Measurements from ENCODE around the gene SKA2. TPM values are rescaled to one million over a fixed set of nuclear protein-coding genes. Genes with fewer than 3 reads are reported as not detected.

SKA2 gene
- total and polyA plus RNA-seq, 2 donors (not counting 1 experiment from before 2014, with no cell fraction given): 2.9 to 10.3 TPM

DNA sequence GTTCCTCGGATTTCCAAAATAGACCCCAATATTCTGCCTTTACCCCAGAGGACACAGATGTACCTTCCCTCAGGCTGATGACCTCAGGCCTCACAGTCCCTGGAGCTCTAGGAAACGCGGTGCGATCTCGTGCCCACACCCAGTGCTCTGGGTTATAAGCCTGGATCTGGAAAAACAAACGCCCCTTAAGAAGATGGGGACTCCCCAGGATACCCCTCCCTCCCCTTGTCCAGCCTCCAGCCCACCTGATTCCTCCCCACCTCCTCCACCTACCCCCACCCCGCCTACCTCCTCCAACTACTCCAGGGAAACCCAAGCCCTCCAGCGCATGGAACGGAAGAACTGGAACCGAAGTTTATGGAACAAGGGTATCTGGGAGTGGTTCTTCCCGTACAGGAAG is 19.7 kb upstream of the SKA2 start:
- Mint-ChIP-seq H3K4me3 (no peak overlapping the region), H3K27ac (no peak overlapping the region), H3K9me3 (ENCODE audit: insufficient read depth) (no peaks in the 10 kb centered on the region), H3K27me3 (no peaks in the 10 kb centered on the region), H3K4me1 (peaks cover 2% of the 10 kb centered on the region)
- peaks cover 0 to 7% (median 0%) of the 10 kb centered on the region in 3 donors for H3K9me3 ChIP-seq (ENCODE audit: control extremely low read depth in 1 of 3, control insufficient read depth in 2 of 3, insufficient read depth in 1 of 3, low read length in 2 of 3)
- POLR2A ChIA-PET: no interaction called here
- no peak for TF ChIP-seq EZH2 (IDR thresholded peaks at IDR 0.05; ENCODE audit: borderline replicate concordance, insufficient read depth, low read depth, low read length, poor library complexity, severe bottlenecking)
- TF ChIP-seq, protein P1, sequence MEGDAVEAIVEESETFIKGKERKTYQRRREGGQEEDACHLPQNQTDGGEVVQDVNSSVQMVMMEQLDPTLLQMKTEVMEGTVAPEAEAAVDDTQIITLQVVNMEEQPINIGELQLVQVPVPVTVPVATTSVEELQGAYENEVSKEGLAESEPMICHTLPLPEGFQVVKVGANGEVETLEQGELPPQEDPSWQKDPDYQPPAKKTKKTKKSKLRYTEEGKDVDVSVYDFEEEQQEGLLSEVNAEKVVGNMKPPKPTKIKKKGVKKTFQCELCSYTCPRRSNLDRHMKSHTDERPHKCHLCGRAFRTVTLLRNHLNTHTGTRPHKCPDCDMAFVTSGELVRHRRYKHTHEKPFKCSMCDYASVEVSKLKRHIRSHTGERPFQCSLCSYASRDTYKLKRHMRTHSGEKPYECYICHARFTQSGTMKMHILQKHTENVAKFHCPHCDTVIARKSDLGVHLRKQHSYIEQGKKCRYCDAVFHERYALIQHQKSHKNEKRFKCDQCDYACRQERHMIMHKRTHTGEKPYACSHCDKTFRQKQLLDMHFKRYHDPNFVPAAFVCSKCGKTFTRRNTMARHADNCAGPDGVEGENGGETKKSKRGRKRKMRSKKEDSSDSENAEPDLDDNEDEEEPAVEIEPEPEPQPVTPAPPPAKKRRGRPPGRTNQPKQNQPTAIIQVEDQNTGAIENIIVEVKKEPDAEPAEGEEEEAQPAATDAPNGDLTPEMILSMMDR (IDR thresholded peaks at IDR 0.05): no peak
- H3K36me3 ChIP-seq (replicated peaks in 1 of 2; ENCODE audit: control extremely low read depth in 1 of 2, control insufficient read depth in 1 of 2, extremely low read depth in 1 of 2, insufficient read depth in 2 of 2, low read length in 1 of 2): no peaks in the 10 kb centered on the region
- H2AFZ ChIP-seq (ENCODE audit: insufficient read depth, low read depth, low read length, poor library complexity, severe bottlenecking): no peak overlapping the region
- H3K27ac ChIP-seq (ENCODE audit: low read length in 2 of 2): no peak overlapping the region
- no peaks in the 10 kb centered on the region for H4K20me1 ChIP-seq (ENCODE audit: control insufficient read depth, insufficient read depth, low read length, poor library complexity, severe bottlenecking)
- H3K4me1 ChIP-seq (ENCODE audit: control insufficient read depth in 2 of 2, insufficient read depth in 2 of 2, low read length in 2 of 2): no peaks in the 10 kb centered on the region
- ATAC-seq (ENCODE audit: low read depth) (no peak), DNase-seq (no peak)
- WGBS (ENCODE audit: insufficient coverage): 100% methylated on average over 8 of the region's 11 CpGs
- H3K9ac ChIP-seq (ENCODE audit: low read length): no peak overlapping the region
- CTCF ChIA-PET: no interaction called here
- H3K4me2 ChIP-seq (replicated peaks; ENCODE audit: low read depth, low read length, poor library complexity, severe bottlenecking): no peak overlapping the region
- H3K4me3 ChIP-seq (ENCODE audit: control extremely low read depth in 1 of 5, extremely low read depth in 1 of 5, insufficient read depth in 1 of 5, low read depth in 2 of 5, low read length in 4 of 5): no peak overlapping the region
- no peaks in the 10 kb centered on the region for H3K79me2 ChIP-seq (ENCODE audit: control insufficient read depth, insufficient read depth, low read length)
- H3K27me3 ChIP-seq (replicated peaks in 1 of 4; ENCODE audit: control extremely low read depth in 1 of 4, control insufficient read depth in 3 of 4, insufficient read depth in 4 of 4, low read length in 3 of 4): no peaks in the 10 kb centered on the region
- intact Hi-C loops (cut with micrococcal nuclease): no loop called here

DNA sequence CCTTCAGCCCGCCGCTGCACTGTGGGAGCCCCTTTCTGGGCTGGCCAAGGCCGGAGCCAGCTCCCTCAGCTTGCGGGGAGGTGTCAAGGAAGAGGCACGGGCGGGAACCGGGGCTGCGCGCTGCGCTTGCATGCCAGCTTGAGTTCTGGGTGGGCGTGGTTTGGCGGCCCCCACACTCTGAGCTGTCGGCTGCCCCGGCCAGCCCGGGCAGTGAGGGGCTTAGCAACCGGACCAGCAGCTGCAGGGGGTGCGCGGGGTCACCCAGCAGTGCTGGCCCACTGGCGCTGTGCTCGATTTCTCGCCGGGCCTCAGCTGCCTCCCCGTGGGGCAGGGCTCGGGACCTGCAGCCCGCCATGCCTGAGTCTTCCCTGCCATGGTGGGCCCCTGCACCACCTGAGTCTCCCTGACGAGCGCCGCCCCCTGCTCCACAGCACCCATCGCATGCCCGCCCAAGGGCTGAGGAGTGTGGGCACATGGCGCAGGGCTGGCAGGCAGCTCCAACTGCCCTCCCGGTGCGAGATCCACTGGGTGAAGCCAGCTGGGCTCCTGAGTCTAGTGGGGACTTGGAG is 17.5 kb upstream of the SKA2 start:
- Histone ChIP-seq H3K4me3 (ENCODE audit: control extremely low read depth in 1 of 5, extremely low read depth in 1 of 5, insufficient read depth in 1 of 5, low read depth in 2 of 5, low read length in 4 of 5) (no peak overlapping the region), H3K9me3 (ENCODE audit: control extremely low read depth in 1 of 3, control insufficient read depth in 2 of 3, insufficient read depth in 1 of 3, low read length in 2 of 3) (peaks cover 0 to 7% (median 0%) of the 10 kb centered on the region in 3 donors), H3K36me3 (replicated peaks in 1 of 2; ENCODE audit: control extremely low read depth in 1 of 2, control insufficient read depth in 1 of 2, extremely low read depth in 1 of 2, insufficient read depth in 2 of 2, low read length in 1 of 2) (no peaks in the 10 kb centered on the region), H3K27me3 (replicated peaks in 1 of 4; ENCODE audit: control extremely low read depth in 1 of 4, control insufficient read depth in 3 of 4, insufficient read depth in 4 of 4, low read length in 3 of 4) (no peaks in the 10 kb centered on the region), H2AFZ (ENCODE audit: insufficient read depth, low read depth, low read length, poor library complexity, severe bottlenecking) (no peak overlapping the region), H4K20me1 (ENCODE audit: control insufficient read depth, insufficient read depth, low read length, poor library complexity, severe bottlenecking) (no peaks in the 10 kb centered on the region), H3K4me1 (ENCODE audit: control insufficient read depth in 2 of 2, insufficient read depth in 2 of 2, low read length in 2 of 2) (no peaks in the 10 kb centered on the region), H3K4me2 (replicated peaks; ENCODE audit: low read depth, low read length, poor library complexity, severe bottlenecking) (no peak overlapping the region), H3K9ac (ENCODE audit: low read length) (no peak overlapping the region), H3K27ac (ENCODE audit: low read length in 2 of 2) (no peak overlapping the region), H3K79me2 (ENCODE audit: control insufficient read depth, insufficient read depth, low read length) (peaks cover 3% of the 10 kb centered on the region)
- WGBS (ENCODE audit: insufficient coverage): 99% methylated on average over 31 of the region's 33 CpGs
- no peak overlapping the region for H3K27ac Mint-ChIP-seq
- intact Hi-C loops (cut with micrococcal nuclease): no loop called here
- H3K9me3 Mint-ChIP-seq (ENCODE audit: insufficient read depth): no peaks in the 10 kb centered on the region
- ATAC-seq (ENCODE audit: low read depth) (no peak), DNase-seq (no peak)
- no peak overlapping the region for H3K4me3 Mint-ChIP-seq
- POLR2A ChIA-PET: no interaction called here
- no peak for TF ChIP-seq EZH2 (IDR thresholded peaks at IDR 0.05; ENCODE audit: borderline replicate concordance, insufficient read depth, low read depth, low read length, poor library complexity, severe bottlenecking)
- TF ChIP-seq, protein P1 (IDR thresholded peaks at IDR 0.05): no peak
- CTCF ChIA-PET: no interaction called here
- no peaks in the 10 kb centered on the region for H3K27me3 Mint-ChIP-seq
- H3K4me1 Mint-ChIP-seq: peaks cover 3% of the 10 kb centered on the region
